Measurements from ENCODE around the gene UPK1B.

UPK1B gene

GRCh38 chr3:119177321-119177720, 3.9 kb downstream of the UPK1B start:
- DNase-seq, result no peak

GRCh38 chr3:119181765-119182164, 8.4 kb downstream of the UPK1B start:
- no peak for DNase-seq

- DNase-seq, result no peak
Measured at GRCh38 chr3:119184111-119184510, 10.7 kb downstream of the UPK1B start.

GRCh38 chr3:119184796-119185570, 11.6 kb downstream of the UPK1B start:
- DNase-seq, result no peak

GRCh38 chr3:119187266-119187665, 13.9 kb downstream of the UPK1B start:
- DNase-seq, result no peak

- DNase-seq, result no peak
Measured at GRCh38 chr3:119191800-119192199, 18.4 kb downstream of the UPK1B start.

GRCh38 chr3:119194237-119195150, 21.1 kb downstream of the UPK1B start:
- DNase-seq, result no peak

GRCh38 chr3:119195151-119195476, 21.7 kb downstream of the UPK1B start:
- DNase-seq, result no peak

GRCh38 chr3:119195911-119196310, 22.5 kb downstream of the UPK1B start:
- no peak for DNase-seq

GRCh38 chr3:119205209-119205608, 31.8 kb downstream of the UPK1B start:
- DNase-seq, result no peak

- no peak for DNase-seq
Measured at GRCh38 chr3:119205685-119206084, 32.3 kb downstream of the UPK1B start.

- no peak for DNase-seq
Measured at GRCh38 chr3:119206611-119207511, 33.5 kb downstream of the UPK1B start.

GRCh38 chr3:119207512-119207875, 34.1 kb downstream of the UPK1B start:
- no peak for DNase-seq

GRCh38 chr3:119211193-119211592, 37.8 kb downstream of the UPK1B start:
- DNase-seq, result no peak

GRCh38 chr3:119211803-119212202, 38.4 kb downstream of the UPK1B start:
- no peak for DNase-seq

GRCh38 chr3:119219069-119219468, 45.7 kb downstream of the UPK1B start:
- DNase-seq, result no peak

- DNase-seq, result no peak
Measured at GRCh38 chr3:119220198-119220597, 46.8 kb downstream of the UPK1B start.

GRCh38 chr3:119220970-119221667, 47.7 kb downstream of the UPK1B start:
- no peak for DNase-seq

GRCh38 chr3:119221779-119222320, 48.5 kb downstream of the UPK1B start:
- no peak for DNase-seq

GRCh38 chr3:119222391-119222790, 49.0 kb downstream of the UPK1B start:
- DNase-seq, result no peak

- DNase-seq, result no peak
Measured at GRCh38 chr3:119223511-119223910, 50.1 kb downstream of the UPK1B start.

- no peak for DNase-seq
Measured at GRCh38 chr3:119225121-119225520, 51.7 kb downstream of the UPK1B start.

All from 8988T (cell line).